ENCODE data around the gene IGF2BP2.
"Not testable (repeated sequence)": the region's sequence is repeated elsewhere in the genome, so short reads cannot be mapped to it uniquely, and the experiment has no call there.

Gene IGF2BP2

GRCh38 chr3:185825006-185825638 lies at the start of gene IGF2BP2:
Gene IGF2BP2, minus strand, starts transcription at chr3:185825042. Its CDS starts 82 bp downstream, at chr3:185824960.
- DNase-seq, result peak; percentile 63 to 72

DNA sequence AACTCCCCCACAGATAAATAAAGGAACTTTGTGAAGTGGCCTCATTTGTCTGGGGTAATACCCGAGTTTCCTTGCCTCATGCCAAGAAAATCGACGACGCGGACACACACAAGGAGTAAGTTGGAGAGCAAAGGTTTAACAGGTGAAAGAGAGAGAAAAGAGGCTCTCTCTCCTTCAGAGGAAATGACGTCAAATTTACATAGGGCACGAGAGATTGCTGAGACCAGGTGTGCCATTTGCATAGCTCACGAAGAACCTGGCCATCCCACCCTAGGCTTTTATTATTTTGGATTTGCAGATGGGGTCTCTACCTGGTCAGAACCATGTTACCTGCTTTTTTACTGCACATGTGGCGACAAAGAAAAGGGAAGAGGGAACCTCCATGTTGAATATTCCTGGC lies 49.3 kb upstream of the IGF2BP2 start:
- no peak for DNase-seq

DNA sequence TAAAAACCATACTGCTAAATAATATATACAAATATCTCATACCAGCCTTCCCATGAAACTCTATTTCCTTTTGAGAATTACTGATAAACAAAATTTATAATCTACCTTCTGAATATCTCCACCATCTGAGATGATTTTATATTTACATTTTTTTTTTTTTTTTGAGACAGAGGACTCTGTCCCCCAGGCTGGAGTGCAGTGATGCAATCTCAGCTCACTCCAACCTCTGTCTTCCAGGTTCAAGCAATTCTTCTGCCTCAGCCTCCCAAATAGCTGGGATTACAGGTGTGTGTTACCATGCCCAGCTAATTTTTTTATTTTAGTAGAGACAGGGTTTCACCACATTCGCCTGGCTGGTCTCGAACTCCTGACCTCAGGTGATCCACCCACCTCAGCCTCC lies 42.8 kb upstream of the IGF2BP2 start:
- no peak for DNase-seq

- DNase-seq, result no peak
Observed at GRCh38 chr3:185866995-185867394, 42.2 kb upstream of the IGF2BP2 start.

- no peak for DNase-seq
Observed at GRCh38 chr3:185866555-185866954, 41.7 kb upstream of the IGF2BP2 start.

GRCh38 chr3:185865247-185865646 lies 40.4 kb upstream of the IGF2BP2 start:
- no peak for DNase-seq

DNA sequence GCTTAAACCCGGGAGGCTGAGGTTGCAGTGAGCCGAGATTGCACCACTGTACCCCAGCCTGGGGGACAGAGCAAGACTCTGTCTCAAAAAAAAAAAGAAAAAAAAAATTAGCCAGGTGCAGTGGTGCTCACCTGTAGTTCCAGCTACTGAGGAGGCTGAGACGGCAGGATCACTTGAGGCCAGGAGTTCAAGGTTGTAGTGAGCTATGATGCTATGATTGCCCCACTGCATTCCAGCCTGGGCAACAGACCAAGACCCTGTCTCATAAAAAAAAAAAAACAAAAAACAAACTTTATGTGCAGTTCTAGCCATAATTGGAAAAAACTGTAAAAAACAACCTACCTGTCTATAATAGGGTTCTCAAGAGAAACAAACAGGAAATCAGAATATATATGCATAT lies 39.9 kb upstream of the IGF2BP2 start:
- no peak for DNase-seq

GRCh38 chr3:185862920-185863319 lies 38.1 kb upstream of the IGF2BP2 start:
- DNase-seq, result no peak

DNA sequence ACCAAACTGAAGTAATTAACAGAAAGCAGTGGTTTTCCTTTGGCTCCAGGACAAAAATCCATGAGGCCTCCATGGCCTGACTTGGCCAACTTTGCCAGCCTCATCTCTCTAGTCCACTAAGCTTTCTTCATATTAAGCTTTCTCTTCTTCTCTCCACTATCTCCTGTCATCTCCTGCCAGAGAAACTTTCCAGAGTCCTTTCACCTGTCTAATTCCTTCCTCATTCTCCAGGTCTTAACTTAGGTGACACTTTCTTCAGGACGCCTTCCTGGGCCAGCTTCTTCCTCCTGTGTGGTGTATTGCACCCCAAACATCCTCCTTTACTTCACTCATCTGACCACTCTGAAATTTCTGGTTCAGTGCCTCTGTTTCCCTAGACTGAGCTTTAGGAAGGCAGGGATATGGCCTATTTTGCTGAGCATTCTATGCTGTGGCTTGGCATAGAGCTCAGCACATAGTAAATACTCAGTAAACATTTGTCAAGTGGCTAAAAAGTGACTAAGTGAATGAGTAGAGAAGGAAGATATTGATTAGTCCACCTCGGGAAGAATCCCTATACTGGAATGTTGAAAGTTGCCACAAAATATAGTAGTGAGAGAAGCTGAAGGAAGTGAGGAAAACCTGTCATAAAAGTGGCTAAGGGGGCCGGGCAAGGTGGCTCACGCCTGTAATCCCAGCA lies 34.6 kb upstream of the IGF2BP2 start:
- DNase-seq, result no peak

GRCh38 chr3:185858502-185859225 lies 33.8 kb upstream of the IGF2BP2 start:
- no peak for DNase-seq

- DNase-seq, result no peak
Observed at GRCh38 chr3:185857208-185857607, 32.4 kb upstream of the IGF2BP2 start.

GRCh38 chr3:185856652-185857051 lies 31.8 kb upstream of the IGF2BP2 start:
- DNase-seq, result no peak

DNA sequence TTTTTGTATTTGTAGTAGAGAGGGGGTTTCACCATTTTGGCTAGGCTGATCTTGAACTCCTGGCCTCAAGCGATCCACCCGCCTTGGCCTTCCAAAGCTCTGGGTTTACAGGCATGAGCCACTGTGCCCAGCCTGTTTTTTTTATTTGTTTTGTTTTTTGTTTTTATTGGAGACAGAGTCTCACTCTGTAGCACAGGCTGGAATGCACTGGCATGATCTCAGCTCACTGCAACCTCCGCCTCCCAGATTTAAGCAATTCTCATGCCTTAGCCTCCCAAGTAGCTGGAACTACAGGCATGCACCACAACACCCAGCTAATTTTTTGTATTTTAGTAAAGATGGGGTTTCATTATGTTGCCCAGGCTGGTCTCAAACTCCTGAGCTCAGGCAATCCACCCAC lies 28.9 kb upstream of the IGF2BP2 start:
- DNase-seq, result not testable (repeated sequence)

DNA sequence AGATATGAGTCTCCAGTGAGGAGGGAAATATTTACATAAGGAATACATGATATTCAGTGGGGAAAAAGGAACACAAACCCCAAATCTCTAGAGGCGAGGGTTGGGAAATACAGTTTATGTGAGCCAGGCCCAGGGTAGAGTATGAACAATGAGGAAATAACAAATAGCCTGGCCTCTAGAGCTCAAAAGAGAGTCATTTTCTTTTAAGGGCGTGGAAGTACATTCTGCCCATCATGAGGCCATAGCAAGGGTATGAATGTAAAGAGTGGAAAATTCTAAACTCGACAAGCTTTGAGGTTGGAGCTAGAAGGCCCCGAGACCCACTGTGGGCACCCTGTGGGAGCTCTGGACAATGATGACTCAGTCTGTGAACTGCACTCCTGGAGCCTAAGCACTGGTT lies 27.8 kb upstream of the IGF2BP2 start:
- peak in 1 of 2 experiments; percentile 14 for DNase-seq

DNA sequence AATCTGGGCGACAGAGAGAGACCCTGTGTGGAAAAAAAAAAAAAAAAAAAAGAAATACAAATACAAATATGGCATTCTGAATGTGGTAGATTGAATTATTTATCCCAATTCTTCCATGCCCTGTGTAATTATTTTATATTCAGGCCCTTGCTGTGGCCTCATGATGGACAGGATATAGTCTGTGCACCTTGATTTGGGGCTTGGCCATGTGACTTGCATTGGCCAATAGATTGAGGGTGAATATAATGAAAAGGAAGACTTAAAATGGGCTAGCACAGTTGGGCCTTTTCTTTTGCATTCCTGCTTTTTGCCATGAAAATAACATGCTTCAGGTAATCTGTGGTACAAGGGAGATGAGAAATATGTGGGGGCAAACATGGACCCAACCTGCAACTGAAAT lies 27.1 kb upstream of the IGF2BP2 start:
- no peak for DNase-seq

DNA sequence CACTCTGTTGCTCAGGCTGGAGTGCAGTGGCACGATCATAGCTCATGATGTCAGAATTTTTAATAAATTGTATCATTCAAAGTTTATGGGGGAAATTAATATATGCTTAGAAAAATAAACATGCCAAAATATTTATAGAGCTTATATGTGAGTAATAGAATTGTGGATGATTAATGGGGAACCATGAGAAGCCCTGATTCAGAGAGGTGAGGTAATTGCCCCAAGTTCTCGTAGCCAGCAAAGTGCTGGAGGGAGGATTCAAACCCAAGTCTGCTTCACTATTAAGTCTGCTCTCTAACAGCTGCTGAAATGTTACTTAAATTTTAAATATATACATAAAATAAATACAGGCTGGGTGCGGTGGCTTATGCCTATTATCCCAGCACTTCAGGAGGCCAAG lies 26.2 kb upstream of the IGF2BP2 start:
- DNase-seq, result no peak

GRCh38 chr3:185847506-185847905 lies 22.7 kb upstream of the IGF2BP2 start:
- DNase-seq, result no peak

- no peak for DNase-seq
Observed at GRCh38 chr3:185846037-185846436, 21.2 kb upstream of the IGF2BP2 start.

DNA sequence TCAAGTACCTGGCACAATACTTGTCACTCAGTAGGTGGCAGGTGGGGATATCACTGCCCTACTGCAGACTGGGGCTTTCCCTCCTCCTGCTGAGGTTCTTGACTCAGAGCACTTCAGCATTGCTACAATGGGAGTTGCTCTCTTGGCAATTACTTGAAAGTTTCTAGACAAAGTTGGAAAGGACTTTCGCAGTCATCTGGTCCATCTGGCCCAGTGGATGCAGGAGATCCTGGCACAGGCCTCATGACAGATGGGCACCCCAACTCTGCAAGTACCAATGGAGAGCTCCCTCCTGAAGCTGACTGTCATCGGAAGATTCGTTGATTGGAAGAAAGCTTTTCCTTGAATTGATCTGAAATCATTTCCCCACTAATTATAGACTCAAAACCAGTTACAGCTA lies 19.2 kb upstream of the IGF2BP2 start:
- DNase-seq, result no peak

- no peak for DNase-seq
Observed at GRCh38 chr3:185843635-185844034, 18.8 kb upstream of the IGF2BP2 start.

DNA sequence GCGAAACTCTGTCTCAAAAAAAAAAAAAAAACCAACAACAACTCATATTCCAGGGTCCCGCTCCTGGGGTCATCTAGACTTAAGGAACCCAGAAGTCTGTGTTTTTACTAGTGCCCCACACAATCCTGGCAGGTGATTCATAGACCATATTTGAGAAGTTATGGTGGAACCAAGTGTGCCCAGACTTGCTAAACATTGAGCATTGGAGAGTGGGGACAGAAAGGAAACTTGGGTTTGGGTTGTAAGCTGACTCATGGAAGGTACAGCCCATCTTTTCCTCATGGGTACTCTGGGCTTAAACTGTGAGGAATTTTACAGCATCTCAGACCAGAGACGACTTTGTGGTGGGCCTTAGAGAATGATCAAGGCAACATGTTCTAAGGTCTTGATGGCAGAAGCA lies 18.3 kb upstream of the IGF2BP2 start:
- no peak for DNase-seq

GRCh38 chr3:185842241-185842640 lies 17.4 kb upstream of the IGF2BP2 start:
- no peak for DNase-seq

- DNase-seq, result not testable (repeated sequence)
Observed at GRCh38 chr3:185838417-185838989, 13.7 kb upstream of the IGF2BP2 start.

GRCh38 chr3:185837414-185837813 lies 12.6 kb upstream of the IGF2BP2 start:
- no peak for DNase-seq
